CMK (cell line): ENCODE measurements around the gene SETD2.
"Not testable (repeated sequence)": the region's sequence is repeated elsewhere in the genome, so short reads cannot be mapped to it uniquely, and the experiment has no call there.

ENCODE experiments used
- DNase-seq: peaks from one replicate; pipeline ENCODE4 v3.0.0-alpha.2; 2010; ENCODE audit warnings: low read depth

SETD2 gene

DNA sequence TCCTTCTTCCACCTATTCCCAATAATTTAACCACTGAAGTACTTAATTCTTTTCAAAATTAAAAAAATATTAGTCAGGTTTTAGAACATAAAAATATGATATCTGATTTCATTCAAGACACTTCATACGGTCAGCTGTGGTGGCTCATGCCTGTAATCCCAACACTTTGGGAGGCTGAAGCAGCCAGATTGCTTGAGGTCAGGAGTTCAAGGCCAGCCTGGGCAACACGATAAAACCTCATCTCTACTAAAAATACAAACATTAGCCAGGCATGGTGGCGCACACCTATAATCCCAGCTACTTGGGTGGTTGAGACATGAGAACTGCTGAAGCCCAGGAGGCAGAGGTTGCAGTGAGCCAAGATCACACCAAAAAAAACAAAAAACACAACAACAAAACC lies 127.8 kb downstream of the SETD2 start:
- DNase-seq, result no peak

DNA sequence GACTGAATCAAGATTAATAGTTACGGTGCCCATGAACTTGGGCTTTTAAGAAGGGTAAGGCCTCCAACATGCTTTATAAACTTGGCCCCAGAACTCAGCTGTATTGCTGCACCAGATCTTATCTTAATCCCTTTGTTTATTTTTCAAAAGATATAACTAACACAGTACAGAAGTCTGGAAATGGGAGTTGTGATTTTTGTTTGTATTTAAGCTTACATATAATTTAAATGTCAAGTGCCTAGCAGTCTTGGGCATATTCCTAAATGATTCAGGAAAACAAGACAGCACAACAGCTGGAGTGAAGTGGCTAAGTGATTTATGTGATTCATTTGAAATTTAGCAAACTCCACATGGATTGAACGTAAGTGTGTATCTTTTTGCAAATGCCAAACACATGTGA lies 128.3 kb downstream of the SETD2 start:
- no peak for DNase-seq

DNA sequence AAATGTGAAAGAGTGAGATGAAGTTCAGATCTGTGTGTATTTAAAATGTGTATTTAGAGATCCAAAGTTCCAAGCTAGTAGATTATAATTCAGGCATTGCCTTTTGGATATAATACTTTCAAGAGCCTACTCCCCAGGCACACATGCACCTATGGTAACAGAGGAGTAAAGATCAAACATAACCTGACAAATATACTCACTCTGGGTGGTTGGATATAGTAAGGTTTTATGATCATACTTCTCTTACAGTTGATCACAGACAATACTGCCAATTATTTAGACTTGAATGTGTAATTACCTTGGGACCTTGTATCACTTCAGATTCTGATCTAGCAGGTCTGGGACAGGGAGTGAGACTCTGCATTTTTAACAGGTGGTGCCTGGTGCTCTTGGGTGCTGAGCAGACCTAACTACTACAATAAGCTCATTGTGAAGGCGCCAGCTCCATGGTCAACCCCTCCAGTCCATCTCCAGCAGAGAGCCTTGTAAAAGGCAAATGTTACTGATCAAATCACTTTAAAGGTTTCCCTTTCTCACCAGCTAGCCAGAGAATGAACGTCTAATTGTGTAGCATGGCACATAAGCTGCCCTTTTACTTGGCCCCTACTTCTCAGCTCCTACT lies 128.9 kb downstream of the SETD2 start:
- no peak for DNase-seq

DNA sequence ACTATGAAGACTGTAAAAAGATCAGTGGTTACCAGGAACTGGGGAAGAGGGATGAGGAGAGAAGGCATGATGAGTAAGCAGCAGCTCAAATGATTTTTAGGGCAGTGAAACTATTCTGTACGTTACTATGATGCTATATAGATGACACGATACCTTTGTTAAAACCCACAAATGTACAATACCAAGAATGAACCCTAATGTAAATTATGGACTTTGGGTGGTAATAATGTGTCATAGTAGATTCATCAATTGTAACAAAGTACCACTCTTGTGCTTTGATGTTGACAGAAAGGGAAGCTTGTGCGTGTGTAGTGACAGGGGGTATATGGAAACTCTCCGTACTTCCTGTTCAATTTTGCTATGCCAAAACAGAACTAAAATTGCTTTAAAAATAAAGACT lies 132.9 kb downstream of the SETD2 start:
- not testable (repeated sequence) for DNase-seq

DNA sequence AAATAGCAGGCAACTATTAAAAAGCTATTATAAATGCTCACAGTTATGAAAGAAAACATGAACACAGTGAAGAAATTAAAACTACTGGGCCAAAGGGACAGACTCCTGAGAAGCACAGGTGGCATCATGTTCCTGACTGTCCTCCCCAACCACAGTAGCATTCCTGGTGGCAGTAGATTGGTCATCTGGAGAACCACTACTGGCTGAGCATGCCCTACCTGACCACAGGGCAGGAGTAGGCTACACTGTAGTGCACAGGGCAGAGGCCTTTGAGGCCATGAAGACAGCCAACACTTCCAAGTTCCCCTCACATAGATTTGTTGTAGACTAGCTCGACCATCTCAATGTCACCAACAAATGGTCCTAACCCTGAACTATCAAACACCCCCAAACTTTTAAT lies 135.2 kb downstream of the SETD2 start:
- no peak for DNase-seq

DNA sequence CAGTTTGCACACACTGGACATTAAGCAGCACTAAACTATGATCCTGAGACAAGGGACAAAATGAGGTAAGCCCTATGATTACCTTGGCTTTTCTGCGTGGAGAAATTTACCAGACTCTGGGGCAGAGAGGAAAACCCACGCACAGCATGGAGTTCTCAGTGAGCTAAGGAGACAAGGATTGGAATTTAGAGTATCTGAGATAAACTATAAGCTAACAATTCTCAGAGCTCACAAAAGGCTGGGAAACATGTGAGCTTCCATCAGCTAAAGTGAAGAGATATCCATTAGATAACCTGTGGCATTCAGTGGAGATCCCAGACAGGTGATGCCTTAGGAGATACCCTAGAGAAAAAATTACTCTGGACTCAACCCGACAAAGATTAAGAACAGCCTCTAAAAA lies 135.8 kb downstream of the SETD2 start:
- no peak for DNase-seq

DNA sequence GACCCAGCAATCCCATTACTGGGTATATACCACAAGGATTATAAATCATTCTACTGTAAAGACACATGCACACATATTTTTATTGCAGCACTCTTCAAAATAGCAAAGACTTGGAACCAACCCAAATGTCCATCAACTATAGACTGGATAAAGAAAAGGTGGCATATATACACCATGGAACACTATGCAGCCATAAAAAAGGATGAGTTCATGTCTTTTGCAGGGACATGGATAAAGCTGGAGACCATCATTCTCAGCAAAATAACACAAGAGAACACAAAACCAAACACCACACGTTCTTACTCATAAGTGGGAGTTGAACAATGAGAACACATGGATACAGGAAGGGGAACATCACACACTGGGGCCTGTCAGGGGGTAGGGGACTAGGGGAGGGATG lies 137.5 kb downstream of the SETD2 start:
- DNase-seq, result not testable (repeated sequence)

DNA sequence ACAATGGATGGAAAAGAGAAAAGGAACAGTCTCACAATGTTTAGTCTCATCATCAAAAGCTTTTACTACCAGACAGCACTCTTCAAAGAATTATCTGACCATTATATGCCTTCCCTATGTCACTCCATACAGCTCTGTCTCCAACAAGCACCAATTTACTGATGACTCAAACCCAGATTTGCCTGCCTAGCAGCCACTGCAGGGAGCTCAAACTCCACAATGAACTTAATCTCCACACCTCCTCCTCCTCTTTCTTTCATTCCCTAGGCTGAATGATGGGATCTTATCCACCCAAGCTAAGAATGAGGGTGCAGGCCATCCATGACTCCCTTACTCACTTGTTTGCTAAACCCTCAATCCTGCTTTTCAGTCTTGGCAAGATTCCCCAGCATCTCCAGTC lies 139.0 kb downstream of the SETD2 start:
- no peak for DNase-seq

DNA sequence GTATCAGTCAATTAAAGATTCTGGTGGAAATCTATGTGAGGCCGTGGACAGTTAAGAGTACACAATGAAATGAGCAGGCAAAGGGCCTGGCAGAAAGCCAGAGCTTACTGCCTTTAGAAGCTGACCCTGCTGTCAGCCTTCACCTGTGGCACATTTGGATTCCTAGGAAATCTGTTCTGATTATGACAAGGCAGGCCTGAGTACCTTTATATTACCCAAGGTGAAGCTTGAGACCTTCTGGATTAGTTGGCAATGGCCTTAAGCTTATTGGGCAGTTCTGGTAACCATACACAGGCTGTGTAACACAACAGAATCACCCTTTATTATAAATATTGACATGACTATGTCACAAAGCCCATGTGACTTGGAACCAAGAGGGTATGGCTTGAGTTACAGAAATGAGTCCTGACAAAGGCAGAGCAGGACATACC lies 141.3 kb downstream of the SETD2 start:
- DNase-seq, result no peak

DNA sequence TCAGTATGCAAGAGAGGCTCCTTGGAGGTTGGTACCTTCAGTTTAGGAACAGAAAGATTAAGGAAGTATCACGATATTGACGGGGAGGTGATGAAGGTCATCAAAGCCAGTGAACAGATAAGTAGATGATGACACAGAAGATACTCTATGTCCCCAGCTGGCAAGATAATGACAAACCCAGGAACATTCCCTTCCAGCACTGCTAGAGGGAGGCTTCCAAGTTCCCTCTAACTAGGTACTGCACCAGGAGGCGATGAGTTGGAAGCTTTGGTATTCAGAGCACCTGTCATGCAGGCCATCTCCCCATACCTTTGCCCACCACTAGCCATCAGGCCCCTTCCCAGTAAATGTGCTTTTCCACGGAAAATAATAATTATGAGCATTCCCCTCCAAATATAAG lies 143.6 kb downstream of the SETD2 start:
- DNase-seq, result no peak

DNA sequence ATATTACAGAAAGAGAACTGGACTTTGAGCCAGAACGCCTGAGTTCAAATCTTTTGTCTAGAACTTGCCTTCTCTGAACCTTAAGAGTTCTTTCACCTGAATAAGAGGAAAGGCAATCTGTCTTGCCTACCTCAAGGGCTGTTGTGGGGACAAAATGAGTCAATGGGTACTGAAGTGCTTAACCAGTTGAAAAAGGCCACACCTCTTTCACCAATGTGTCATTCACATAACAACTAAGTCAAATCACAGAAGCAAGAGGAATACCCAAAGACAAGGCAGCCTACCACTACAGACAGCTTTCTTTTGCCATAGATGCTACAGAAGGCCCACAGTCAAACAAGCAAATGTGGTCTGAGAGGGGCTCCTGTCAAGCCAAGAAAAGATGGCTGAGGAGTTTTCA lies 144.7 kb downstream of the SETD2 start:
- DNase-seq, result no peak

DNA sequence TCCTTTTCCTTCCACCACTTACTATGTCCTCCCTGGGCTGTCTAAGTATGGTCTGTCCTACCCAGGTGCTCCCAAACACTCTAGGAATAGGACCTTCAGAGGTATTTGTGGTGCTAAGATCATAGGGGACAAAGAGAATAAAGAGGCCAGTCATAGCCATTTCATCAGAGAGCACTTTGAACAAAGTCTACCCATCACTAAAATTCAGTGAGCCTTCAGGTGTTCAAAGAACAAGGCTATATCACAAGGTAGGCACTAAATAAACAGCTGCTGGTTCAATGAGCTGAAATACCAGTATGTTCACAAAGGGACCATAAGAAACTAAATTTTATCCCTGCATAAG lies 145.7 kb downstream of the SETD2 start:
- no peak for DNase-seq

DNA sequence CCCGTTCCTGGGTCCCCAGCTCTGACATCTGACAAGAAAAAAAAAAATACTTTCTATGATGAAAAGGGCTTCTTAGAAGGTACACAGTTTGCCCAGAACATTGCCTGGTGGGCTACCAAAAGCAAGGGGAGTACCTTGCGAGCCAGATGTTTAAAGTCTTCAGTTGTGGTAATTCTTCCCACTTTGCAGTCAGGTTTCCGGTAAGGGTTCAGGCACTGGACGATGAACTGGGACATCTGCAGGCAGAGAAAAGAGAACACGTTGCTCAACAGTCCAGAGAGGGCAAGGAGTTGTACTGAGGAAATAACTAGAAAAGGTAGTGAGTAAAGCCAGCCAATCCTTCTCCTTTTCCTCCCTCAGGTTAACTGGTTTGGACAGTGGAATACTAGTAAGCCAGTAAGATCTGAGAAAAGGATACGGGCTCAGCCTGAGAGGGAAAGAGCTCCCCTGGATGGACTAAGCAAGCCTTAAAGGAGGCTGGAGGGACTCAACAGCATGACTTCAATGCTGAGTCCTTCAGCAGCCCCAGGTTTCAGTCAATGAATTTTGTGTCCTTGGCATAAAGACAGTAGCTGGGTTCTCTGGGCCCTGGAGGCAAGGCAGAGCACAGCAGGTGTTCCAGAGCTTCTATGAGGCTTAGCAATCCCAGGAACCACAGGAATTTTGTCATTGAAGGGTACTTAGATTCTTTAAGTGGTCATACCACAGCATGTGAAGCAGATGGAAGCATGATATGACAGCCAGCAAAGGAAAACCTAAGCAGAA lies 146.2 kb downstream of the SETD2 start:
- DNase-seq, result no peak

DNA sequence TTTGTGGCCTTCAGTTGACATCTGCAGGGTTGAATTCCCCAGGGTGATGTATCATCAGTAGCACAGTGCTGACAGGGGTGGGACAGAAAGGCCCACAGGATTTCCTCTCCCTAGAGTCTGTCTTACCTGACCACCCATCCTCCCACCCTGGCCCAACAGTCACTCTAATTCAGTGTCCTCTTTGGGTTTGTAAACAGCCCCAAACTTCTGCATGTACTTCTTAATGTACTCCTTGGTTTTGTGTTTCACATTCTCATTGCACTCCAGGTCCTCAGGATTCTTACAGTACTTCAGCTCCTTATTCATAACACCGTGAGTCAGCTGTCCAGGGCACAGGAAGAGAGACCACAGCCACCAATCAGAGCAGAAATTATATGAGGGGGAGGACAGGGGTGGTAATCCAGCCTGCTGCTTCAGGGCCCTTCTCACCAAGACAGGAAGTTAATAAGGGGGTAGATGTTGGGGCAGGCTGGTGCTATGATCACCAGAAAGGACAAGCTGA lies 146.9 kb downstream of the SETD2 start:
- DNase-seq, result peak; percentile 66

DNA sequence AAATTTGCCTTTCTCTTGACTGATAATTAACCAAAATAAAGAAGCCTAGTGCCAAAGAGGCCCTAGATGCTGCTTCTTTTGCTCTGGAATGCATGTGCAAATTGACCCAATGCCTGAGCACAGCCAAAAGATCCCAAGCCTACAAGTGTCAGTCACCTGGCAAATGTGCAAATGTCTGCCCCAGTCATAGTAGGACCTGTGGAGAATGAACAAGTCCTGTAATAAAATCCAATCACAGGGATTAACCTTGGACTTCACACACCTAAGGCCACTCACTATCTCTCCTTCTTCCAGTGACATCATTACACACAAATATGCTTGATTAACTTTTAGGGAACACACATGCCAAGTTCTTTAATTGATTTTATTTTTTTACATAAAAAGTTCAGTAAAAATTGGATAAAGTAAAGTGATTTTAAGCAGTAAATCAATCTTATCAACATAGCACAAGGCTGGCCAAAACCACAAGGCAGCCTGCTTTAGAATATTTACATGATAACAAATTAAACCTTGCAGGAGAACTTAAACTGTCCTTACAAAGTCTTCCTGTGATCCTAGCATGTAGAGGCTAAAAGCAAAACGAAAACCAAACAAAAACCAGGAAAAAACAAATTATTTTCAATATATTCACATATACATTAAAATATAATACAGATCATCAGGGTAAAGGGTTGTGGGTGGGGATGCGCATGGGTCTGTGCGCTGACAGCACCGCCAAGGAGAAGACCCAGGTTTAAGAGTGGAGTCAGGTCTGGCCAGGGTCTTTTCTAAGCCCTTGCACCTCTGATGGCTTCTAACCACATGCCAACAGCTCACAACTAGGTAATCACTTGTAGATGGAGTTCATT lies 147.6 kb downstream of the SETD2 start:
- no peak for DNase-seq

DNA sequence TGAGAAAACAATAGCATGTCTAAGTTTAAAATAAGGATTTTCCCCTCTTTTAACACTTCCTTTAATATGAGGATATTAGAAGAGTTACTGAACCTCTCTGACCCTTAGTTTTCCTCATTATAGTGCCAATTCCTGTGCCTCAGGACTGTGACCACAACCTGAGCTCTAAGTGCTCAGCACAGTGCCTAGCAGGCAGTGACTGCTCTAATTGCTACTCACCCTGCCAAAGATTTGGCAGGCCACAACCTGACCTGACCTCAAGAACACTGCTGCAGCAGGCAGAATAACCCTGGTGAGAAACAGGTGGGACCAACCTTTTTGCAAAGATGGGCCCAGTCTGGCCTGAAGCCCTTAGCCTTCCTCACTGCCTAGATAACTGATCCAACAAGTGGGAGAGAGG lies 148.8 kb downstream of the SETD2 start:
- DNase-seq, result no peak

DNA sequence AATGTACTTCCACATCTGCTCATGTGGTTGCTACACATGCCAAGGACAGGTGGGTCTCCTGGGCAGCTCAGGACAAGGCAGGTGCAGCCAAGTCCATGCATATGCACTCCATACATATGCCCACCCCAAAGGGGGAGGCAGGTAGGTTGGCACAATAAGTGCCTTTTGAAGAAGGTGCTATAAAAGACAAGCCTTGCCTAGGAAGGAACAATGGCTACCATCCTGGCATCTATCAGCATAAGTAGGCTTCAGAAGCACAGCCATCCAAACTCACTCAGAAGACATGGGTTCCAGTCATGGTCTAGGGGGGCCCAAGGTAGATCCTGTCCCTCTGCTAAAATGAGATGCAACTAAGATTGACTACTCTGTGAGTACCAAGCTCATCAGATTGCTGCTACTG lies 149.9 kb downstream of the SETD2 start:
- DNase-seq, result no peak

DNA sequence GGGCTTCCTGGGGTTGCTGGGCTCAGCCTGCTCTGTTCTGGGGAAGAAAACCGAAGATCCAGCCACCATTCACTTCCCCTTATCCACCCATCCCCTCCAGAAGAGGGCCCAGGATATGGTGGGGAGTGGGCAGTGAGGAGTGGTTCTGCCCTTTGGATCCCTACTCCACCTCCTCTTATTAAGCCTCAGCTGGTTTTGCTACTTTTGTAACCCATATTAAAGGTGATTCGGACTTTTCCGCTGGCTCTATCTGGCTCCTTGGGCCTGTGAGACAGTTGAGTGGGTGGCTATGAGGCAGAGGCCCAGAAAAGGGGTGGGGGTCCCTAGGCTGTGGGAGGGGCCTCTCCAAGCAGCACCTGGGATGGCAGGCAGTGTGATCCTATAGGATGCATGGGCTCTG lies 150.7 kb downstream of the SETD2 start:
- no peak for DNase-seq

DNA sequence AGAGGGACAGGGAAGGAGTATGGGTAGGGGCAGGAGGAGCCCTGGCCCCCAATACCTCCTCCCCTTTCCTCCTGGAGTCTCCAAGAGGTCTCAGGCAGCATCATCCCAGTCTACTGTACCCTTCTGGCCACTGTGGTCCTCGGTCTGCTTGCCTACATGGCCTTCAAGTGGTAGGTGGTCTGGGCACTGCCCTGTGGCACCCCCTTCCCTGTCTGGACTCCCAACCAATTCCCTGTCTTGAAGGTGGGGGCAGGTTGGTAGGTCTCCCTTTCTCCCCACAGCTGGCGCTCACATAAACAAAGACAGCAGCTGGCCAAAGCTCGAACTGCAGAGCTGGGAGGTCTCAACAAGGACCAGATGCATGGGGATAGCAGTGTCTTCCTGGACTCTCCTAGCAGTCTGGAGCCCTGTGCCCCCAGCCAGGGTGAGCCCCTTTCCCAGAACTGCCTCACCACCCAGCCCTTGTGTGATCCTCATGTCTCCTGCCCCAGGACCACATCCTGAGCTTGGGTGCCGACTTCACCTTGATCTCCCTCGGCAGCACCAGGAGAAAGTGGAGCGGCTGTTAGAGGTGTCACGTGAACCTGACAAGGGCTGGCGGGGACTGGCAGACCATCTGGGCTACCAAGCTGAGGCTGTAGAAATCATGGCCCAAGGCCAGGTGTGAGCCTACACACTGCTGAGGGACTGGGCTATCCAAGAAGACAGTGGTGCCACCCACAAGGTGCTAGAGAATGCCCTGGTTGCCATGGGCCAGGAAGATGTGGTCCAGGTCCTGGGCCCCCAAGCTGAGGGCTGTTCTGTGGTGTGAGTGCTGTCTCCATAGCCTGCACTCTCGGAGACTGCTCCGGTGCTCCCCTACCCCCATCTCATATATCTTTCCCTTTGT lies 151.3 kb downstream of the SETD2 start:
- no peak for DNase-seq

DNA sequence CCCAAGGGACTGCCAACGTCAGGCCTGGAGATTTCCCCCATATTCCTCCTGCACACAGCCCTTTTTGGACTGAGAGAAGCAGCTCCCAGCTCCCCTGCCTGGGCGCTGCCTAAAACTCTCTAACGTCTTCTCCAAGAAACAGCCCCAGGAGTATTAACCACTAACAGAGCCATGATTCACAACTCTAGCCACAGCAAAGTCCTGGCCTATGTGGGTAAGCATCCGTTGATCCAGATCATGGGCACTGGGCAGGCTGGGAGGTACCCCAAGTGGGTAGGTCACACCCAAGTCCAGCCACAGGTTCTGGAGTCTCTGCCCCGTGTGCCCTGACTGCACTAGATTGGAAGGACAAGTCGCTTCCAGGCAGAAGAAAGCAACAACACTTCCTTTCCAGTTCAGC lies 152.5 kb downstream of the SETD2 start:
- DNase-seq, result no peak

DNA sequence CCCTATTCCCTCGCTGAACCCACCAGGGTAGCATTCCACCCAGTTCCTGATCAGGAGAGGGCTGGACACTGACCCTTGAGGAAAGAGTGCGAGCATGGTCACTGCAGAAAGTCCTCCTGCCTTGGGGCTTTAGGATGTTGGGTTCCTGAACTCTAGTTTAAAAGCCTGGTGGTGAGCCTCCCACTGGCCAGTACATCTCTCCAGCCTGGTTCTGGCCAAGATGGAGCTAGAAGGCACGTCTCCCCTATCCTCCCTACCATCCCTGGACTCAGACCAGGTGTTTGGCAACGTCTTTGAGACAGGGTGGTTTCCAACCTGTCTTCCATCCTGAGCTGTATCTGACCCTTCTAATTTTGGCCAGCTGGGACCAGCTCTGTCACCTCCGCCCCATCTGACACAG lies 153.0 kb downstream of the SETD2 start:
- no peak for DNase-seq

DNA sequence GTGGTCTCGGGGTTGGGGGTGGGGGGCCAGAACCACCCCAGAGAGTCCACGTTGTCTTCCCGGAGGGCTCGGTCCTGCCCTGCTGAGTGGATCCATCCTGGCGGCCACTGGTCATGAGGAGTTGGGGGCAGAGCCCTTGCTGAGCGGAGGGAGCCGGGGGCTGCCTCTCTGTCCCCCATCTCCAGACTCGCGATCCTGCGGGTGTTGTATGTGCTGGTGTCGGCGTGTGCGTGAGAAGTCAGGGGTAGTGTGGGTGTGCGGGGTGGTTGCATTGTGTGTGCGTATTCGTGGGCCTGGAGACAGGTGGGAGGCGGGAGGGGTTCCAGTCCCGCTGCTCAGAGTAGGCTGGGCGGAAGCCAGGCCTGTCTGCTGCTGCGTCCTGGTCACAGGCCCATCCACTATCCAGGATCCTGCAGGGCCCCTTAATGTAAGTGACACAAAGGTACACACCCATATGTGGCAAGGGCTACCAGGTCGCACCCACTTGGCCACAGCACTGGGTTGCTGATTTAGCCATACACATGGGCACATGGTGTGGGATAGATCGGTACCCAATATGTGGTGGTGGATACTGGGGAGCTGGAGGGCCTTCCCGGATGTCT lies 153.7 kb downstream of the SETD2 start:
- DNase-seq, result no peak
